ENCODE results near the gene RAP1GAP2. TPM values are rescaled to one million over a fixed set of nuclear protein-coding genes. Genes with fewer than 3 reads are reported as not detected.
A peak's percentile ranks its signal among the peaks of the same experiment; 100 is the strongest.

Gene RAP1GAP2
- total RNA-seq = 10 to 100 TPM; 30.6 to 60.2 (median 41.9) TPM

DNA sequence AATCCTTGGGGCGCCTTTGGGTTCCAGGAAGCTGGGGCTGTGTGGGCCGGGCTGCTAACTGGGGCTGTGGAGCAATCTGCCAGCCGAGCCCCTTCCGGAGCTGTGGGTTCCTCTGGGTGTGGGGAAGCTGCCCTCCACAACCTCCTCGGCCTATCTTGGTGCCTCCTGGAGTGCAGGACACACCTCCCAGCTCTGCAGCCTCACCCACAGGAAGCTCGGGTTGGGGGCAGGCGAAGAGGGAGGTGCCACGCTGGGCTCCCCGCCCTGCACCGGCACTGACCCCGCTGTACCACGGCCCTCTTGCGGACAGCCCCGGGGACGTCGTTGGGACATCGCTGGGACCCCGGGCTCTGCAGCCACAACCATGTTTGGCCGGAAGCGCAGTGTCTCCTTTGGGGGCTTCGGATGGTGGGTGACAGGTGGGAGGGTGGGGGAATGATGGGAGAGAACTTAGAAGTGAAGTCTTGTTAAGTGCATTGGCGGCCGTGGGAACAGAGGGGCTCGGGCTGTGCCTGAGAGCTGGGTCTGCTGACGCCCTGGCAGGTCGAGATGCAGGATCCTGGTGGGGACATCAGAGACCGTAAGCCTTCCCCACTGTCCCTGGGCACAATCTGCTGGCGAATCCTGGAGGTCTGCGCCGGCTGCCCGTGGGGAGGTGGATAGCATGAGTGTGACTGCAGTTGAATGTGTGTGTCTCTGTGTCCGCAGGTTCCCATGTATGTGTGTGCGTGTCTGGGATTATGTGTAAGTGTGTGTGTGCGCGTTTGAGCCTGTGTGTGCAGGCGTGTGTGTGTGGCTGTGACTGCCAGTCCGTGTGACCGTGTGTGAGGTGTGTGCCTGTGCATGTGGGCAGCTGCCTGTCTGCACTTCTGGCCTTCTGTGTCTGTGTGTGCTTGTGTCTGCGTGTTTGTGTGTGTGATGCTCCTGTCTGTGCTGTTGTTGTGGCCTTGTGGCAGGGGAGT is at the start of gene RAP1GAP2:
RAP1GAP2 (plus strand) TSS at position 275 of the 962 bp plus-strand sequence; CDS start at position 365, 90 bp downstream.
- H3K27me3 ChIP-seq = no peaks in the 10 kb centered on the region
- H3K4me1 ChIP-seq = peaks cover 0 to 32% (median 19%) of the 10 kb centered on the region in 4 donors
- peak within 1 kb of the TSS in 3 of 4 donors; percentile 58 to 68 (median 60) for H3K27ac ChIP-seq
- no peaks in the 10 kb centered on the region for H3K9me3 ChIP-seq
- DNase-seq = peak; percentile 74 to 87 (median 78)
- TF ChIP-seq POLR2A (IDR thresholded peaks at IDR 0.05) = no peak
- TF ChIP-seq, protein P1, sequence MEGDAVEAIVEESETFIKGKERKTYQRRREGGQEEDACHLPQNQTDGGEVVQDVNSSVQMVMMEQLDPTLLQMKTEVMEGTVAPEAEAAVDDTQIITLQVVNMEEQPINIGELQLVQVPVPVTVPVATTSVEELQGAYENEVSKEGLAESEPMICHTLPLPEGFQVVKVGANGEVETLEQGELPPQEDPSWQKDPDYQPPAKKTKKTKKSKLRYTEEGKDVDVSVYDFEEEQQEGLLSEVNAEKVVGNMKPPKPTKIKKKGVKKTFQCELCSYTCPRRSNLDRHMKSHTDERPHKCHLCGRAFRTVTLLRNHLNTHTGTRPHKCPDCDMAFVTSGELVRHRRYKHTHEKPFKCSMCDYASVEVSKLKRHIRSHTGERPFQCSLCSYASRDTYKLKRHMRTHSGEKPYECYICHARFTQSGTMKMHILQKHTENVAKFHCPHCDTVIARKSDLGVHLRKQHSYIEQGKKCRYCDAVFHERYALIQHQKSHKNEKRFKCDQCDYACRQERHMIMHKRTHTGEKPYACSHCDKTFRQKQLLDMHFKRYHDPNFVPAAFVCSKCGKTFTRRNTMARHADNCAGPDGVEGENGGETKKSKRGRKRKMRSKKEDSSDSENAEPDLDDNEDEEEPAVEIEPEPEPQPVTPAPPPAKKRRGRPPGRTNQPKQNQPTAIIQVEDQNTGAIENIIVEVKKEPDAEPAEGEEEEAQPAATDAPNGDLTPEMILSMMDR (IDR thresholded peaks at IDR 0.05) = no peak
- no peaks in the 10 kb centered on the region for H3K36me3 ChIP-seq
- H3K4me3 ChIP-seq = peak within 1 kb of the TSS; percentile 25 to 36 (median 32)

DNA sequence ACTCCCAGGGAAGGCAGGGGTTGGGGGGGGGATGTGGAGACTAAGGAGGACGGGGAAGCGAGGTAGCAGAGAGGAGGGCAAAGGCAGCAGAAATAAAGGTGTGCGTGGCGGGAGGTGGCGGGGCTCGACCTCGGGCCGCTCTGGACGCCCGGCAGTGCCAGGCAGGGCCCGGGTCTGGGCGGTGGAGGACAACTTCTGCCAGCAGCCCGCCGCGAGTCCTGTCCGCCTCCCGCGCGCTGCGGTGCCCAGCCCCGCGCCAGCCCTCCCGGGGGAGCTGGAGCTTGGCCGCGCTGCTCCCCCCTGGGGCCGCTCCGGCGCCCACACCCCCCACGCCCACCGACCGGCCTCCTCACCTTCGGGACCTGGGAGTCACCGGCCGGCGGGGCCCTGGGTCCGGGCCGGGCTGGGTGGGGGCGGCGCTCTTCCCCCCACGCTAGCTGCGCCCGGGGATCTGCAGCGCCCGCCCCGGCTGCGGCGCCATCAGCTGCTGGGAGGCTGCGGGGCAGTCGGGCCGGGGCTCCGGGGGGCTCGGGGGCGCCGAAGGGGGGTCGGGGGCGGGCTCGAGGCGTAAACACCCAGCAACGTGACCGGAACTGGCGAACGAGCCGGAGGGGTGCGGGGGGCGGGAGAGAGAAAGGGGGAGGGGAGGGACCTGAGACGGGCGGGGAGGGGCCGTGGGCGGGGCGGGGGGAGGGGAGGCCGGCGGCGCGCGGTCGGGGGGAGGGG is 47.0 kb upstream of the RAP1GAP2 start, which contains the start of gene CCDC92B:
CCDC92B (minus strand) TSS at position 595 of the 726 bp plus-strand sequence. CDS start 14,507 bp downstream, outside the sequence.
- Histone ChIP-seq H3K9me3 (no peaks in the 10 kb centered on the region), H3K27ac (no peak within 1 kb of the TSS), H3K27me3 (no peaks in the 10 kb centered on the region), H3K36me3 (no peaks in the 10 kb centered on the region), H3K4me3 (peak within 1 kb of the TSS in 2 of 4 donors; percentile 31 to 36), H3K4me1 (peaks cover 0 to 13% (median 5%) of the 10 kb centered on the region in 4 donors)
- DNase-seq = no peak
- TF ChIP-seq POLR2A (IDR thresholded peaks at IDR 0.05) = no peak

DNA sequence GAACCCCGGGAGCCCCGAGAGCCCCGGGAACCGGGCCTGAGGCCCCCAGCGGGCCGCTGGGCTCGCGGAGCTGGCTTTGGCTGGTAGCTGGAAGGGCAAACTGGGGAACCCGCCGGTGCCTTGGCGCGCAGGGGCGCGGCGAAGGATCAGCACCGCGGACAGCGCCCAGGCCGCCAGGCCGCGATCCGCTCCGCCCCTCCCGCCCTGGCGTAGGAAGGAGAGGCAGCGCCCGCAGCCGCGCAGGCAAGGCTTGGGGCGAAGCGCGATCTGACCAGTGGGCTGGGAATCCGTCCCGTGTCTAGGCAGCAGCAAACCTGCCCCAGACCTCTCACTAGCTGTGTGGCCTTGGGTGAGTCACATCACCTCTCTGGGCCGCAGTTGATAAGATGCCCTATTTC is 46.5 kb upstream of the RAP1GAP2 start:
- DNase-seq = peak; percentile 29 to 84 (median 79)
- Histone ChIP-seq H3K4me1 (peaks cover 0 to 13% (median 5%) of the 10 kb centered on the region in 4 donors), H3K36me3 (no peaks in the 10 kb centered on the region), H3K9me3 (no peaks in the 10 kb centered on the region), H3K4me3 (peak overlapping the region in 2 of 4 donors; percentile 31 to 36), H3K27ac (no peak overlapping the region), H3K27me3 (no peaks in the 10 kb centered on the region)
- TF ChIP-seq, protein P1 (IDR thresholded peaks at IDR 0.05) = peak in 2 of 6 experiments; percentile 15 to 22
- no peak for TF ChIP-seq POLR2A (IDR thresholded peaks at IDR 0.05)

DNA sequence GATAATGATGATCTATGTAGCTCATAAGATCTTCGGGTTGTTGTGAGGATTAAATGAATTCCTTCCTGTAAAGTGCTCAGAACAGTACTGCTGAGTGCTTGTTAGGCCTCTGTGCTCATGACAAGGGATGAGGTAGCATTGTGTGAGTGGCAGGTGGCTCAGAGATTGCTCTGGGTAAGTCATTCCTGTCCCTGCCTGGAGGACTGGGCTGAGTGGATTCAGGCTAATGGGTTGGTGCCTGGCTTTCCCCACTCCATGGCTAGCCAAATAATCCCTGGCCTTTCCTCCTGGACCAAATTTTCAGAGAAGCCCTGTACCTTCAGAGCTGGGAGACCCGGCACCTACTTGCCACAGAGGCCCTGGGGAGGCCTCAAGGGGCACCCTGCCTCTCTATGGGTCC is 45.5 kb upstream of the RAP1GAP2 start:
- H3K27me3 ChIP-seq = peaks cover 0 to 2% of the 10 kb centered on the region in 2 donors
- no peak for DNase-seq
- TF ChIP-seq, protein P1 (IDR thresholded peaks at IDR 0.05) = no peak
- no peak for TF ChIP-seq POLR2A (IDR thresholded peaks at IDR 0.05)

DNA sequence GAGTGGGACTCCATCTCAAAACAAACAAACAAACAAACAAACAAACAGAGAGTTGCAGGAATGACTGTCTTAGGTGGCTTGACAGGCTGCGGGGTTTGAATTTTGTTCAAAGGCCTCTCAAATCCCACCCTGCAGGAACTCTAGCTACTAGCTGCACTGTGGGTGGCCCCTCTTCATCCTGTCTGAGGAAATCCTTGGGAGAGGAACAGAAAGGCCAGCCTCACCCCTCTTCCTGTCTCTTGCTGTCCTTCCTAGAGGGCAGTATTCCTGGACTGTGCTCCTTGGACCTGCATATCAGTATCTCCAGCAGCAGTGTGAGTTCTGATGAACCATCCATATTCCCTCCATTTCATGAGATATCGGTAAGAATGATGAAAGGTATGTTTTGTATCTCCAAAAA is 44.7 kb upstream of the RAP1GAP2 start:
- no peak overlapping the region for H3K4me3 ChIP-seq
- H3K9me3 ChIP-seq = no peaks in the 10 kb centered on the region
- DNase-seq = no peak
- peaks cover 0 to 21% (median 9%) of the 10 kb centered on the region in 4 donors for H3K4me1 ChIP-seq
- TF ChIP-seq POLR2A (IDR thresholded peaks at IDR 0.05) = no peak
- TF ChIP-seq, protein P1 (IDR thresholded peaks at IDR 0.05) = no peak
- H3K36me3 ChIP-seq = no peaks in the 10 kb centered on the region
- H3K27ac ChIP-seq = no peak overlapping the region
- peaks cover 0 to 9% of the 10 kb centered on the region in 2 donors for H3K27me3 ChIP-seq

More for the DNA sequence above, 45.5 kb upstream of the RAP1GAP2 start:
- Histone ChIP-seq H3K4me3 (no peak overlapping the region), H3K9me3 (no peaks in the 10 kb centered on the region), H3K27ac (no peak overlapping the region), H3K4me1 (peaks cover 0 to 18% (median 6%) of the 10 kb centered on the region in 4 donors), H3K36me3 (no peaks in the 10 kb centered on the region)

Measured in Peyer's patch (tissue), 4 donors.